Measurements from ENCODE around the gene ADTRP. TPM values are rescaled to one million over a fixed set of nuclear protein-coding genes. Genes with fewer than 3 reads are reported as not detected.

The ADTRP gene
- total RNA-seq, 1 experiment from 2014 or later: 0.50 TPM

GRCh38 chr6:11822346-11822745, 43.7 kb upstream of the ADTRP start:
- H3K9me3 Mint-ChIP-seq: peaks cover 10% of the 10 kb centered on the region
- CTCF ChIA-PET: no interaction called here

More at GRCh38 chr6:11822346-11822745, 43.7 kb upstream of the ADTRP start:
- Mint-ChIP-seq H3K27me3 (ENCODE audit: low read depth) (no peaks in the 10 kb centered on the region; the same call in none of the 2 replicates), H3K36me3 (peaks cover 4% of the 10 kb centered on the region; the same call in 1 of the 2 replicates), H3K27ac (no peak overlapping the region), H3K4me1 (peaks cover 1% of the 10 kb centered on the region; the same call in 1 of the 2 replicates), H3K4me3 (no peak overlapping the region)
- ATAC-seq (no peak), DNase-seq (ENCODE audit: low spot score) (no peak)
- POLR2A ChIA-PET: no interaction called here
- TF ChIP-seq TEAD1 (CRISPR knock-in tag; IDR thresholded peaks at IDR 0.05): no peak
- TF ChIP-seq ARID4B (CRISPR knock-in tag; IDR thresholded peaks at IDR 0.05; ENCODE audit: borderline replicate concordance): no peak
- TF ChIP-seq ELF4 (CRISPR knock-in tag; IDR thresholded peaks at IDR 0.05; ENCODE audit: low read depth): no peak
- TF ChIP-seq USF1 (CRISPR knock-in tag; IDR thresholded peaks at IDR 0.05): no peak
- TF ChIP-seq ZNF396 (CRISPR knock-in tag; IDR thresholded peaks at IDR 0.05; ENCODE audit: borderline replicate concordance): no peak
- TF ChIP-seq E2F5 (CRISPR knock-in tag; IDR thresholded peaks at IDR 0.05): no peak
- TF ChIP-seq, protein P1, sequence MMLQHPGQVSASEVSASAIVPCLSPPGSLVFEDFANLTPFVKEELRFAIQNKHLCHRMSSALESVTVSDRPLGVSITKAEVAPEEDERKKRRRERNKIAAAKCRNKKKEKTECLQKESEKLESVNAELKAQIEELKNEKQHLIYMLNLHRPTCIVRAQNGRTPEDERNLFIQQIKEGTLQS (CRISPR knock-in tag; conservative IDR thresholded peaks at IDR 0.05): no peak
- TF ChIP-seq, protein P2, sequence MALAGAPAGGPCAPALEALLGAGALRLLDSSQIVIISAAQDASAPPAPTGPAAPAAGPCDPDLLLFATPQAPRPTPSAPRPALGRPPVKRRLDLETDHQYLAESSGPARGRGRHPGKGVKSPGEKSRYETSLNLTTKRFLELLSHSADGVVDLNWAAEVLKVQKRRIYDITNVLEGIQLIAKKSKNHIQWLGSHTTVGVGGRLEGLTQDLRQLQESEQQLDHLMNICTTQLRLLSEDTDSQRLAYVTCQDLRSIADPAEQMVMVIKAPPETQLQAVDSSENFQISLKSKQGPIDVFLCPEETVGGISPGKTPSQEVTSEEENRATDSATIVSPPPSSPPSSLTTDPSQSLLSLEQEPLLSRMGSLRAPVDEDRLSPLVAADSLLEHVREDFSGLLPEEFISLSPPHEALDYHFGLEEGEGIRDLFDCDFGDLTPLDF (CRISPR knock-in tag; IDR thresholded peaks at IDR 0.05): no peak
- TF ChIP-seq ERG (CRISPR knock-in tag; IDR thresholded peaks at IDR 0.05): no peak
- no peak for TF ChIP-seq ATF1 (CRISPR knock-in tag; IDR thresholded peaks at IDR 0.05)
- TF ChIP-seq EMX1 (CRISPR knock-in tag; IDR thresholded peaks at IDR 0.05): no peak
- TF ChIP-seq, protein P3, sequence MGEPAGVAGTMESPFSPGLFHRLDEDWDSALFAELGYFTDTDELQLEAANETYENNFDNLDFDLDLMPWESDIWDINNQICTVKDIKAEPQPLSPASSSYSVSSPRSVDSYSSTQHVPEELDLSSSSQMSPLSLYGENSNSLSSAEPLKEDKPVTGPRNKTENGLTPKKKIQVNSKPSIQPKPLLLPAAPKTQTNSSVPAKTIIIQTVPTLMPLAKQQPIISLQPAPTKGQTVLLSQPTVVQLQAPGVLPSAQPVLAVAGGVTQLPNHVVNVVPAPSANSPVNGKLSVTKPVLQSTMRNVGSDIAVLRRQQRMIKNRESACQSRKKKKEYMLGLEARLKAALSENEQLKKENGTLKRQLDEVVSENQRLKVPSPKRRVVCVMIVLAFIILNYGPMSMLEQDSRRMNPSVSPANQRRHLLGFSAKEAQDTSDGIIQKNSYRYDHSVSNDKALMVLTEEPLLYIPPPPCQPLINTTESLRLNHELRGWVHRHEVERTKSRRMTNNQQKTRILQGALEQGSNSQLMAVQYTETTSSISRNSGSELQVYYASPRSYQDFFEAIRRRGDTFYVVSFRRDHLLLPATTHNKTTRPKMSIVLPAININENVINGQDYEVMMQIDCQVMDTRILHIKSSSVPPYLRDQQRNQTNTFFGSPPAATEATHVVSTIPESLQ (CRISPR knock-in tag; IDR thresholded peaks at IDR 0.05): no peak
- TF ChIP-seq CBFB (CRISPR knock-in tag; IDR thresholded peaks at IDR 0.05; ENCODE audit: low read depth): no peak
- TF ChIP-seq MXD4 (CRISPR knock-in tag; IDR thresholded peaks at IDR 0.05; ENCODE audit: borderline replicate concordance): no peak
- no peak for TF ChIP-seq KAT7 (CRISPR knock-in tag; IDR thresholded peaks at IDR 0.05; ENCODE audit: borderline replicate concordance)
- TF ChIP-seq SP1 (CRISPR knock-in tag; conservative IDR thresholded peaks at IDR 0.05): no peak
- TF ChIP-seq RORB (CRISPR knock-in tag; IDR thresholded peaks at IDR 0.05): no peak
- TF ChIP-seq NR2C2 (CRISPR knock-in tag; IDR thresholded peaks at IDR 0.05): no peak
